GM12878 (cell line): Measurements from ENCODE around the gene DISP3. TPM values are rescaled to one million over a fixed set of nuclear protein-coding genes. Genes with fewer than 3 reads are reported as not detected.

ENCODE experiments used
- ATAC-seq: fragments of 200-7000 bp; cut with Tn5 transposase; 3 replicates; pipeline ENCODE4 v1.9.1; 2020; ENCODE audit warnings: mild to moderate bottlenecking, moderate library complexity
- BruUV-seq: library from RNA; stranded (reverse); fragments of 400-500 nt; replicated peaks from 2 replicates; lab custom pipeline; 2021; lab: Mats Ljungman, UMichigan
- CTCF ChIA-PET: fragments of 300-600 bp; sonication (Branson Sonifier 250); formaldehyde crosslinking; extraction: SDS; loops from one replicate; lab custom pipeline; 2021; ENCODE audit warnings: inconsistent platforms; lab: Yijun Ruan, JAX
- POLR2A ChIA-PET: fragments of 350-600 bp; formaldehyde crosslinking; extraction: SDS; loops from one replicate; lab custom pipeline; 2021; ENCODE audit warnings: inconsistent platforms; lab: Charles Lee
- RAD21 ChIA-PET: fragments of 300-600 bp; sonication (Branson Sonifier 250); formaldehyde crosslinking; loops from one replicate; lab custom pipeline; 2023; ENCODE audit warnings: antibody characterized with exemption; ENCODE audit not compliant: unreplicated experiment; lab: Charles Lee
- SMC1A ChIA-PET: fragments of 300-600 bp; sonication (Branson Sonifier 250); formaldehyde crosslinking; loops from one replicate; lab custom pipeline; 2023; ENCODE audit not compliant: unreplicated experiment, uncharacterized antibody; lab: Charles Lee
- DNase-seq: peaks from one replicate; pipeline ENCODE4 v3.0.0-alpha.2; 2011; ENCODE audit warnings: low read depth, low spot score
- FAIRE-seq: peaks from 3 replicates; lab custom pipeline; 2011; peaks lifted over from hg19 to GRCh38; lab: Jason Lieb, UNC
- H2AFZ ChIP-seq: 2 replicates; pipeline ENCODE4 v1.6.0; 2011; ENCODE audit warnings: low read depth, low read length, control low read depth; ENCODE audit not compliant: control insufficient read depth
- H3K27ac ChIP-seq: 2 replicates; pipeline ENCODE4 v1.5.1; 2011; ENCODE audit warnings: control low read depth; ENCODE audit not compliant: control insufficient read depth, insufficient read depth
- H3K27me3 ChIP-seq, 2 experiments: replicated peaks in 1 of 2; 2 replicates each; pipeline versions ENCODE4 v1.6.0 to v1.6.1; 2011; ENCODE audit warnings: low read length in 1 of 2; ENCODE audit not compliant: control insufficient read depth in 2 of 2, insufficient read depth in 2 of 2
- H3K36me3 ChIP-seq, 2 experiments: 2 replicates each; pipeline ENCODE4 v1.5.1; 2011; ENCODE audit warnings: low read length in 1 of 2; ENCODE audit not compliant: control insufficient read depth in 2 of 2, insufficient read depth in 2 of 2
- H3K4me1 ChIP-seq: 2 replicates; pipeline ENCODE4 v1.6.1; 2011; ENCODE audit warnings: mild to moderate bottlenecking, low read length, moderate library complexity, mixed read lengths; ENCODE audit not compliant: control insufficient read depth, insufficient read depth
- H3K4me2 ChIP-seq: 2 replicates; pipeline ENCODE4 v1.6.0; 2011; ENCODE audit warnings: control low read depth; ENCODE audit not compliant: control insufficient read depth, insufficient read depth
- H3K4me3 ChIP-seq: fragments of 200-600 bp; sonication (generic); 2 replicates; pipeline ENCODE4 v1.5.1; 2016
- H3K79me2 ChIP-seq: 2 replicates; pipeline ENCODE4 v1.6.0; 2011; ENCODE audit warnings: low read length; ENCODE audit not compliant: control insufficient read depth, insufficient read depth
- H3K9ac ChIP-seq: 2 replicates; pipeline ENCODE4 v1.8.0; 2011; ENCODE audit warnings: low read length, control low read depth, mixed read lengths; ENCODE audit not compliant: control insufficient read depth, insufficient read depth
- H3K9me3 ChIP-seq: replicated peaks from 3 replicates; pipeline ENCODE4 v1.5.1; 2011; ENCODE audit warnings: mild to moderate bottlenecking, low read length; ENCODE audit not compliant: control insufficient read depth, insufficient read depth
- H4K20me1 ChIP-seq: 2 replicates; pipeline ENCODE4 v1.6.0; 2011; ENCODE audit not compliant: control insufficient read depth, insufficient read depth
- BMI1 ChIP-seq: fragments of 450-650 bp; IDR thresholded peaks from 2 replicates; pipeline ENCODE4 v1.6.1; 2016; ENCODE audit warnings: mild to moderate bottlenecking, moderate library complexity, borderline replicate concordance
- IKZF2 ChIP-seq, 2 experiments: fragments of 450-650 bp; IDR thresholded peaks; 2 replicates each; pipeline ENCODE4 v1.6.1; 2017; ENCODE audit warnings: mild to moderate bottlenecking in 2 of 2, moderate library complexity in 2 of 2
- RAD21 ChIP-seq: IDR thresholded peaks from 2 replicates; pipeline ENCODE4 v1.6.1; 2011; ENCODE audit warnings: mild to moderate bottlenecking, low read depth, low read length, moderate library complexity; ENCODE audit not compliant: insufficient read depth
- RUNX3 ChIP-seq: IDR thresholded peaks from 2 replicates; pipeline ENCODE4 v1.6.1; 2012; ENCODE audit warnings: low read length, inconsistent platforms
- ZNF592 ChIP-seq: fragments of 450-650 bp; IDR thresholded peaks from 2 replicates; pipeline ENCODE4 v1.6.1; 2017; ENCODE audit warnings: mild to moderate bottlenecking, moderate library complexity
- WGBS: methylation state at CpG from one replicate; pipeline ENCODE4 v1.1.6; 2016; ENCODE audit warnings: low lambda C conversion rate; ENCODE audit not compliant: insufficient replicate concordance, insufficient coverage; ENCODE audit errors: missing lambda C conversion rate; 5-methylcytosine and 5-hydroxymethylcytosine counted together
- in situ Hi-C: fragments of 300-500 bp; cut with MboI; formaldehyde crosslinking; loops from 9 replicates; pipeline ENCODE4 v1.14.3; 2018; ENCODE audit warnings: mixed read lengths
- intact Hi-C: fragments of 100-400 bp; cut with micrococcal nuclease; formaldehyde crosslinking; loops from one replicate; pipeline ENCODE4 v1.14.2; 2022; ENCODE audit not compliant: unreplicated experiment
- polyA plus RNA-seq, 11 experiments: library from polyadenylated mRNA; depleted of rRNA in 4 of 11; unstranded in 6 of 11; stranded (reverse) in 5 of 11; fragments of >200 nt; fragmentation: Nextera tagmentation in 4 of 11; fragmentation: Illumina TruSeq in 1 of 11; extraction: Ambion mirVana in 4 of 11; extraction: Trizol in 1 of 11; gene quantifications; 1 replicate in 1 of 11; 2 replicates in 10 of 11; pipeline versions ENCODE4 v1.2.1 to v1.2.3, GENCODE V29; 2011 to 2016; ENCODE audit warnings: inconsistent platforms in 2 of 11, missing spikeins in 2 of 11, low read depth in 1 of 11
- total RNA-seq, 4 experiments: library from RNA; depleted of rRNA in 3 of 4; stranded (reverse); fragments of >200 nt in 3 of 4; fragmentation: Illumina TruSeq in 1 of 4; extraction: Trizol in 1 of 4; gene quantifications; 2 replicates each; pipeline versions ENCODE4 v1.2.1 to v1.2.3, GENCODE V29; 2013 to 2021
- TF ChIP-seq, protein P1 (sequence below): fragments of 450-650 bp; IDR thresholded peaks from 2 replicates; pipeline ENCODE4 v1.6.1; 2018; ENCODE audit warnings: mild to moderate bottlenecking, low read depth, moderate library complexity; ENCODE audit not compliant: partially characterized antibody

DISP3 gene
- total and polyA plus RNA-seq, 10 of the 15 experiments (the other 5 are each of a cell fraction or from before 2014, with no cell fraction given) = under 0.01 to 0.18 (median 0.09) TPM; not detected in 2

- H3K4me1 ChIP-seq = no peaks in the 10 kb centered on the region
- BruUV-seq = no TSS peak
- no peak overlapping the region for H3K4me3 ChIP-seq
- TF ChIP-seq IKZF2 (IDR thresholded peaks at IDR 0.05) (no peak), ZNF592 (no peak), RUNX3 (no peak), BMI1 (no peak), RAD21 (no peak)
- TF ChIP-seq, protein P1, sequence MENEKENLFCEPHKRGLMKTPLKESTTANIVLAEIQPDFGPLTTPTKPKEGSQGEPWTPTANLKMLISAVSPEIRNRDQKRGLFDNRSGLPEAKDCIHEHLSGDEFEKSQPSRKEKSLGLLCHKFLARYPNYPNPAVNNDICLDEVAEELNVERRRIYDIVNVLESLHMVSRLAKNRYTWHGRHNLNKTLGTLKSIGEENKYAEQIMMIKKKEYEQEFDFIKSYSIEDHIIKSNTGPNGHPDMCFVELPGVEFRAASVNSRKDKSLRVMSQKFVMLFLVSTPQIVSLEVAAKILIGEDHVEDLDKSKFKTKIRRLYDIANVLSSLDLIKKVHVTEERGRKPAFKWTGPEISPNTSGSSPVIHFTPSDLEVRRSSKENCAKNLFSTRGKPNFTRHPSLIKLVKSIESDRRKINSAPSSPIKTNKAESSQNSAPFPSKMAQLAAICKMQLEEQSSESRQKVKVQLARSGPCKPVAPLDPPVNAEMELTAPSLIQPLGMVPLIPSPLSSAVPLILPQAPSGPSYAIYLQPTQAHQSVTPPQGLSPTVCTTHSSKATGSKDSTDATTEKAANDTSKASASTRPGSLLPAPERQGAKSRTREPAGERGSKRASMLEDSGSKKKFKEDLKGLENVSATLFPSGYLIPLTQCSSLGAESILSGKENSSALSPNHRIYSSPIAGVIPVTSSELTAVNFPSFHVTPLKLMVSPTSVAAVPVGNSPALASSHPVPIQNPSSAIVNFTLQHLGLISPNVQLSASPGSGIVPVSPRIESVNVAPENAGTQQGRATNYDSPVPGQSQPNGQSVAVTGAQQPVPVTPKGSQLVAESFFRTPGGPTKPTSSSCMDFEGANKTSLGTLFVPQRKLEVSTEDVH = no peak
- no peaks in the 10 kb centered on the region for H3K36me3 ChIP-seq
- H3K27me3 ChIP-seq = no peaks in the 10 kb centered on the region
- no peak overlapping the region for H3K9ac ChIP-seq
- ChIA-PET CTCF (interaction anchor here (1.3 kb wide), 1 partner anchor 249 kb away, joined by 3 read pairs; no protein-coding TSS in a partner anchor), RAD21 (no interaction called here), POLR2A (no interaction called here), SMC1A (no interaction called here)
- no peak overlapping the region for H3K4me2 ChIP-seq
- 38% methylated on average over 14 of the region's 14 CpGs for WGBS
- H4K20me1 ChIP-seq = no peaks in the 10 kb centered on the region
- intact Hi-C loops = no loop called here
- ATAC-seq (no peak), DNase-seq (no peak), FAIRE-seq (no peak)
- in situ Hi-C loops = no loop called here
- H3K9me3 ChIP-seq = no peaks in the 10 kb centered on the region
- H2AFZ ChIP-seq = no peak overlapping the region
- H3K27ac ChIP-seq = no peak overlapping the region
- H3K79me2 ChIP-seq = no peaks in the 10 kb centered on the region
These were observed 90.6 kb downstream of the DISP3 start for GRCh38 chr1:11569551-11569950.
